GM18511 (cell line): Measurements from ENCODE around the gene PTP4A1.
"Not testable (repeated sequence)": the region's sequence is repeated elsewhere in the genome, so short reads cannot be mapped to it uniquely, and the experiment has no call there.

ENCODE experiments used
- ATAC-seq: cut with Tn5 transposase; IDR thresholded peaks from one replicate; pipeline ENCODE4 v1.9.1; 2021; ENCODE audit warnings: mild to moderate bottlenecking, moderate library complexity; ENCODE audit not compliant: unreplicated experiment

Gene PTP4A1

DNA sequence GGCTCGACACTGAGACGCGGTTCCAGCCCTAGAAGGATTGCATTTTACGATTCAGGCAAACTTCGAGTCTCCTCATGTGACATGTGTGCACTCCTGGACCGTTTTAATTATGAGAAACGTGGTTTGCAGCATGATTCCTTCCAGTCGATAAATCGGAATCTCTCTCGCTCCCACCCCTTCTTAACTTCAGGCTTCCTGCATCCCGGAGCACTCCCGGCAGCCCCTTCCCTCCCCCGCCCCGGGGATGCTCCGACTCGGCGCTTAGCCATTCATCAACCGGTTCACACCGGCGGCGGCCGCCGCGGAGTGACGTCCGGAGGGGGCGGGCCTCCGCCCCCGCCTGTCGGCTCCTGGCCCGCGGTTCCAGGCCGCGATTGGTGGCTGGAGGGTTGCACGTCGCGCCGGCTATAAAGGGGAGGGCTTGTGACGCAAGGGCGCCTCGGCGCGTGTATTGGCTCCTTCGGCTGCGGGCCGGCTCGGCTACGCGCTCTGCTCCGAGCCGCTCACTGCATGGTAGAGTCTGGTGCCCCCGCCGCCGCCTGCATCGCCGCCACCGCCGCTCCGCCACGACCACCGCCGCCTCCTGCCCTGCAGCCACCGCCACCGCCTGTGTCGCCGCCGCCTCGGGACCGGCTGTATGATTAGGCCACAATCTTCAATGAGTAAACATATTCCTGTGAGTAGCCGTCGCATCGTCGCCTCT is at the start of gene PTP4A1, which contains the start of gene LOC128125822:
Gene PTP4A1, plus strand, starts transcription at position 437 of the 703 bp plus-strand sequence. CDS start 4,401 bp downstream, outside the sequence.
Gene LOC128125822, plus strand, starts transcription at position 437 of the 703 bp plus-strand sequence.
- peak; percentile 86 for ATAC-seq

DNA sequence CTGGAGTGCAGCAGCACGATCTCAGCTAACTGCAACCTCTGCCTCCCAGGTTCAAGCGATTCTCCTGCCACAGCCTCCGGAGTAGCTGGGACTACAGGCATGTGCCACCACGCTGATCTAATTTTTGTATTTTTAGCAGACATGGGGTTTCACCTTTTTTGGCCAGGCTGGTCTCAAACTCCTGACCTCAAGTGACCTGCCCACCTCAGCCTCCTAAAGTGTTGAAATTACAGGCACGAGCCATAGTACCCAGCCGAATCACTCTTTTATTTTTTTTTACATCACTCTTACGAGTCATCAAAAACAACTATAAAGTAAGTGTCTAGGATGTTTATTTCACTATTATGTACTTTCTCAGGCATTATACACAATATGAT is 49.4 kb upstream of the PTP4A1 start:
- not testable (repeated sequence) for ATAC-seq

DNA sequence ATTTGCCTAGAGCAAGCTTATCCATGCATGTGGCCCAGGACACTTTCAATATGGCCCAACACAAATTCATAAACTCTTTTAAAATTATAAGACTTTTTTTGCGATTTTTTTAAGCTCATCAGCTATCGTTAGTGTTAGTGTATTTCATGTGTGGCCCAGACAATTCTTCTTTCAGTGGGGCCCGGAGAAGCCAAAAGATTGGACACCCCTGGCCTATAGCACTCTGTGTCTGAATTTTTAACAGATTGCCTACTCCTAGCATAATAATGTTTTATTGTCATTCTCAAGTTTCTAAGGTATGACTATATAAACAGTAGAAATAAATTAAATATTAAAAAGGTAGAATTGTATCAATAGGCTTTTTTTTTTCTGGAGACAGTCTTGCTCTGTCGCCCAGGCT is 48.6 kb upstream of the PTP4A1 start:
- no peak for ATAC-seq

DNA sequence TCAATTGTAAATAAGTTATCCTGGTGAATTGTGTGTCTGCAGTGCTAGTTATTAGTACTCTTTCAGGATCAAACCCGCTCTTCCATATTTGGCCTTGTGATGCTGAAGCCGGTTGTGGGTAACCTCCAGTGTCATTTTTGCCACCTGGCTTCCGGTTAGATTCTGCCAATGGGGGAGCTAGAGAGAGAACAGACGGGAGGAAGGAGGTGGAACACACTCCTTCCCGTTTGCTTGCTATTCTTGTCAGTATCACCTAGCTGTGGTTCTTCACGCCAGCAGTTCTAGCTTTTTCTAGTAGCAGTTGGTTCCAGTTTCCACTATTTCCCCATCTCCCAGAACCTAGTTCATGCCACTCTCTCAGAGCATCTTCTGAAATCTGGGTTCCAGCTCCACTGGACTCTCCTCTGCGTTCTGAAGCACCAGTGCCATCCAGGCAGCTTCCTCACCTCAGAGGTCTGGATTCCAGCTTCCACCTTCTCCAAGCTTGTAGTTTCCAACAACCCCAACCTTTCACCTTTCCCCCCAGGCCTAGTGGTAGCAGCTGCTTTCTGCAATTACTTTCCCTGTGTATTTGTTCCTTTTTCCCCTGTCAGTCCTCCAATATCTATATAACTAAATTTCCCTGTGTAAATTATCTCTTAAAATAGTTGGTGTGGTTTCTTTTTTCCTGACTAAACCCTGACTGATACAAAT is 46.9 kb upstream of the PTP4A1 start:
- peak; percentile 57 for ATAC-seq

DNA sequence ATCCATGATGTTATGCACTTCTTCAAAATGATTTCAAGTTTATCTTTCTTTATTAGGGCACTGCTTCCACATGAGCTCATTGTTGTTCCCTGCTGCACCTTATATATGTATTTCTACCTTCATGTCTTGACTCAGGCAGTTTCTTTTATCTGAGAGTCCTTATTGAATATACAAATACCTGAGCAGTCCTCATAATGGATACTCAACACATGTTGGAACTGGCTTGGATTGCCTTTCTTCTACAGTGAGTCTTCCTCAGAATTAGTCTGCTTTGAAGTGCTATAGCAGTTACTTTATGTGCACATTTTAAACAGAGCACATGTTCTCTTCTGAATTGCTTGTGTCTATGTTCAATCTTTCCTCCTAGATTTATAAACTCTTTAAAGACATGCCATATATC is 45.3 kb upstream of the PTP4A1 start:
- ATAC-seq, result no peak

DNA sequence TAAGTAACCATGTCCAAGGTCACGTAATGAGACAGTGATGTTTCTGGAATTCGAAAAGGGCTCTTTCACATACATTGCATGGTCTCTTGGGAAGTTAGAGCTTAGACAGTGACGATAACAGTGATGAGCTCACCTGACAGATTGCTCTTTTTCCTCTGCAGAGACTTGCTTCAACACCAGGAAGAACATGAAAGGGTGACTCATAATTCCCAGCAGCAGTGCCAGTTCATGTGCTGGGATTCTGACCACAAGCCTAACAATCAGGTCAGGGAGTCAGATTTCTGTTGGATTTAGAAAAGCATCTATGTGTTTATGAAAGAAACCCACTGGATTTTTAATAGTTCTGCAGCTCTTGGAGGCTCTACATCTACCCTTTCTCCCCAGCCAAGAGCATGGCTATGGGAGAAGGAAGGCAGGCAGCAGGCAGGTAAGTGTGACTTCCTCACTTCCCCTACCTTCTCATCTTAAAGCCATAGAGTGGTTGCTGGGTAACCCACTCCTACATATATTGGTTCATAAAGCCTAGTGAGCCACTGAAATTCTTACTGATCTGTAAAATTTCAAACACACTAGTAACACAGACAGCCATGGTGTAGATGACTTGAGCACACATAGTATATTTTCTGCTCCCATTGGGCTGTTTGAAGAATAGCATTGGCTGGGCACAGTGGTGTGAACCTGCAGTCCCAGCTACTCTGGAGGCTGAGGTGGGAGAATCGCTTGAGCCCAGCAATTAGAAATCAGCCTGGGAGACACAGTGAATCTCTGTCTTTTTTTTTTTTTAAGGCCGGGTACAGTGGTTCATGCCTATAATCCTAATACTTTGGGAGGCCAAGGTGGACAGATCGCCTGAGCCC is 44.4 kb upstream of the PTP4A1 start:
- ATAC-seq, result peak; percentile 58

DNA sequence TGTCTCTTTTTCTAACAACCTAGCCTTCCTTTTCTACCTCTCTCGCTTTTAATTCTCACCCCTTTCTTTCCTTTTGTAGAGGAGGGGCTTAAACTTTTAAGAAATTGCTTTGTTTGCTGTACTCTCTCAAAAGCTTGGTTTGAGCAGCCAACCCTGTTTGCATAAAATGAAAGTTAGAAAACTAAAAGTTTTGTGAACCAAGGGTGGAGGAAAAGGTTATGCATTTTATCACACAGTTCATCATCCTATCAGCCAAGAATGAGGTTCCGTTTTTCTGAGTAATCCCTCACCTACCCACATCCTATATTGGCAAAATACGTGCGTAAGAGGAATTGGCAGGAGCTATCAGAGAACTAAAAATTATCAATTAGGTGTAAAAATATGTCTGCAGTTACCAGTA is 42.8 kb upstream of the PTP4A1 start:
- ATAC-seq, result no peak

DNA sequence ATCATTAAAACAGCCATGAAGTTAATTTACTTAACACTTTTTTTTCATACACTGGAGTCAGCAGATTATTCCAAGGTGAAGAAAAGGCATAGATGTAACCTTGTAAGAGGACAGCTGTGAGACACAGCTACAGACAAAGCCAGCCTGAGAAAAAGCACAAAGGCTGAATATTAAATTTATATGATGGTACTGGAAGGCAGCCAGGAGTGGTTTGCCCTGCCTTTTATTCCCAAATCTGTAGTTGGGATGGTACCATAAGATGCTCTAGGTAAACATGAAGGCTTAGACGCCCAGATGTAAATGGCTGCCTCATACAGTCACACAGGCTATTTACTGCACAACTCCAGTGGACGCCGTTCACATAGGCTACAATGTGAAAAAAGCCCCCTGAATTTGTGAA is 42.1 kb upstream of the PTP4A1 start:
- ATAC-seq, result no peak

DNA sequence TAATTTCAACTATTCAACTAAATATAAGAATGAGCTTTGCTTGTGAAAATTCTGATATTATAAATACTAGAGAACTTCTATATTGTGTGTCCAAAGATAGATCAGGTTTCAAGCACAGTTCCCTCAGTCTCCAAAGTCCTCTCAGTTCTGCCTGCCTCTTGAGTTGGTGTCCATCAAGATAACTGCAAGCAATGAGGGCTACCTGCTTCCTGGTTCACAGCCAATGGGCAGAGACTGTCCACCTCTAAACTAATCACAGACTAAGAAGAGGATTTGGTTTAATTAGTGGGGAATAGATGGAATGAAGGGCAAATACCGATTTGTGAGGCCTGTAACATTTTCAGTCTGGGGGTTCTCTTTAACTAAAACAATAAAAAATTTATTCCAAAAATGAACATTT is 41.3 kb upstream of the PTP4A1 start:
- no peak for ATAC-seq

DNA sequence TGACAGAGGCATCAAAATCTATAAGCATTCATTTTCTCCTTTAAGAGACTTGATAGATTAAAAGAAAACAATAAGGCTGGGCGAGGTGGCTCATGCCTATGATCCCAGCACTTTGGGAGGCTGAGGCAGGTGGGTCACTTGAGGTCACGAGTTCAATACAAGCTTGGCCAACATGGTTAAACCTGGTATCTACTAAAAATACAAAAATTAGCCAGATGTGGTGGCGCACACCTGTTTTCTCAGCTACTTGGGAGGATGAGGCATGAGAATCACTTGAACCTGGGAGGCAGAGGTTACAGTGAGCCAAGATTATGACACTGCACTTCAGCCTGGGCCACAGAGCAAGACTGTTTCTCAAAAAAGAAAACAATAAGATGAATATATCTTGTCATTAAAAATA is 39.3 kb upstream of the PTP4A1 start:
- ATAC-seq, result no peak

DNA sequence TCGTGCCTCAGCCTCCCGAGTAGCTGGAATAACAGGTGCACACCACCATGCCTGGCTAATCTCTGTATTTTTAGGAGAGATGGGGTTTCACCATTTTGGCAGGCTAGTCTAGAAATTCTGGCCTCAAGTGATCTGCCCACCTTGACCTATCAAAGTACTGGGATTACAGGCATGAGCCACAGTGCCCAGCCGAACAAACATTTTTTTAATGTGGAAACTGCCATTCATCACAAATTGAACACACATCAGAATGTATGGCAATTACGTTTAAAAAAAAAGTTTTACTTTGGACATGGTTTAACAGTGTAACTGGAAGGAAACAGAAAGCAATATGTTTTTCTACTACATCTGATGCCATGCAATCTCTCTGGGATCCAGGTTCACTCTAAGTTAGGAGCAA is 38.3 kb upstream of the PTP4A1 start:
- ATAC-seq, result no peak

DNA sequence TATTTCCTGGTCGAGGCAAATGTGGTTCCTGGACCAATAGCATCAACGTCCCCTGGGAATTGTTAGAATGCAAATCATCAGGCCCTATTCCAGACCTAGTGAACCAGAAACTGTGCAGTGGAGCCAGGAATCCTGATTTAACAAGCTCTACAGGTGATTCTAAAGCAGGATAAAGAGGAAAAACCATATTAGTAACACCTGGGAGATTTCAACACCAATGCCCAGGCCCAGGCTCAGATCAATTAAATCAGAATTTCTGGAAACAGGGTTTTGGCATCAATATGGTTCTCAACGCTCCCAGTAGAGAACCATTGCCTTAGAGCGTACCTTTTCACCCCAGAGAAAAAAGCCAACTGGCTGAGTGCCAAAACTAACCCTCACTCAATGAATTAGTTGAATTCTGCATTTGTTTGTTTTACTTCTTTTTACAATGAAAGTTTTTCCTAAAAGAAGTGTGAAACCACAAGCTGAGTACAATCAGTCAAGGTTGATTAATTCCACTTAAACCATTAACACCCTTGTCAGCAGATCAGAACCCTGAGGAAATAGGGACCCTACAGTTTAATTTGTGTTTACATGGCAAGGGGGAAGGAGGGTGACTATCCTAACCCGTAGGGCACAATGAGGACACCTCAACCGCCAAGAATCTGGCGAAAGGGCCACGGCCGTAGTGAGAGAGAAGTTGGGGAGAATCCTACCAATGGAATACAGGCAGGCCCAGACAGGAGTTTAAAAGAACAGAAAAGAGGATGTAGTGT is 34.9 kb upstream of the PTP4A1 start:
- ATAC-seq, result peak; percentile 85

DNA sequence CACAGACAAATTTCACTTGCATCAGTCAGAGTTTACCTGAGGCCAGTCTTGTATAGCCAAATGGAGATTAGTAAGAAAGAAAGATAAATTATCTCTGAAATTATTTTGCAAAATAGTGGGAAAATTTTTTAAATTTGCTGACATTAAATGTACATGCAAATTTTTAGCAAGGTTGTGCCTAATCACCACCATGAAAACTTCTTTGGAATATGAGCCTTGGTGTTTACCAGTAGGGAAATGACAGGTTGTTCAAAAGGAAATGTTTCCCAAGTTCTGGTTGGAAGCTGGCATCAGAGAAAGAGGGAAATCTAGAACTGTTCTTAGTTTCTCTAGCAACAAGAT is 34.4 kb upstream of the PTP4A1 start:
- ATAC-seq, result no peak

DNA sequence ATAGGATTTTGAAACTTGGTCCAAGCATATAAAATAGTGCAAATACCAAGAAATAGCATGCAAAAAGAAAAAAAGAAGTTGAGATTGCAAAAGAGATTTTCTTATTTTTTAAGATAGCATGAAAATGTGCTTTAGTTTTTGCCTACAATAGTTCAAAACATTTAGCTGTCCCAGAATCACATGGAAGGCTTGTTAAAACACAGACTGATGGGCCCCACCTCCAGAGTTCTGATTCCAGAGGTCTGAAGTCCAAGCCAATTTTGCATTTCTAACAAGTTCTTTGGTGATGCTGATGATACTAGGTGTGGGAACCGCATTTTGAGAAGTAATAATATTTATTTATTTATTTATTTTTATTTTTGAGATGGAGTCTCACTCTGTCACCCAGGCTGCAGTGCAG is 33.7 kb upstream of the PTP4A1 start:
- ATAC-seq, result no peak

DNA sequence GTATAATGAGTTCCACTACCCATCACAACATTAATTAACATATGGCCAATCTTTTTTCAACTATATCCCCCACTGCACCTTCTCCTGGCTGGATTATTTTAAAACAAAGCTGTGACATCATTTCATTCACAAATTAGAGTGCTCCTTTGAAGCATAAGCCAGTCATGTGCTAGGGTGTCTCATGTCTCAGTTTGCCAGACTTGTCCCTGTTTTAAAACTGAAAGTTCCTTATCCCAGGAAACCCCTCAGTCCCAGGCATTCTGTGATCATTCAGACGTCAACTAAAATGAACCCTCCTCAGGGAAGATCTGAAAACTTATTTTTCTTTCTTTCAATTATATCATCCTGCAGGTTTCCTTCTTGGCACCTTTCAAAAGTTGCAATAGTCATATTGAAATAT is 29.3 kb upstream of the PTP4A1 start:
- no peak for ATAC-seq

DNA sequence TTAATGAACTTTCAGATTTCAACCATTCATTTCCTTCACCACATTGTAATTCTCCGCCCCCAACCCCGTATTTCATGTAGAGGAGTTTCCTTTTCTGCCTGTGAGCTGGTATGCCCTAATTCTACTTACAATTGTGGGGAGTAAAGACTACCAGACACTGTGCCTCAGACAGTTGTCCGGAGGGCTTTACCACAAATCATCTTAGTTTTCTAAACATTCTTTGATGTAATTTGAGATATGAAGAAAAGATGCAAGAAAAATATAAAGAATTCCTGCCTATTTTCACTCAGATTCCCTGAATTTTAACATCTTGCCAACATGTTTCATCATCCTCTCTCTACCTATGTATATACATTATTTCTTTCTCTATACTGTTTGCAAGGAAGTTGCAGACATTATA is 28.3 kb upstream of the PTP4A1 start:
- ATAC-seq, result no peak

DNA sequence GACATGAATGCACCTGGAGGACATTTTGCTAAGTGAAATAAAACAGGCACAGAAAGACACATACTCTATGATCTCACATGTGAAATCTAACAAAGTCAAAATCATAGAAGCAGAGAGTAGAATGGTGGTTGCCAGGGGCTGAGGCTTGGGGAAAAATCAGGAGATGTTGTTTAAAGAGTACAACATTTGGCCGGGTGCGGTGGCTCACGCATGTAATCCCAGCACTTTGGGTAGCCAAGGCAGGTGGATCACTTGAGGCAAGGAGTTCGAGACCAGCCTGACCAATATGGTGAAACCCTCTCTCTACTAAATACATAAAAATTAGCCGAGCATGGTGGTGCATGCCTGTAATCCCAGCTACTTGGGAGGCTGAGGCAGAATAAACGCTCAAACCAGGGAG is 26.0 kb upstream of the PTP4A1 start:
- ATAC-seq, result no peak

DNA sequence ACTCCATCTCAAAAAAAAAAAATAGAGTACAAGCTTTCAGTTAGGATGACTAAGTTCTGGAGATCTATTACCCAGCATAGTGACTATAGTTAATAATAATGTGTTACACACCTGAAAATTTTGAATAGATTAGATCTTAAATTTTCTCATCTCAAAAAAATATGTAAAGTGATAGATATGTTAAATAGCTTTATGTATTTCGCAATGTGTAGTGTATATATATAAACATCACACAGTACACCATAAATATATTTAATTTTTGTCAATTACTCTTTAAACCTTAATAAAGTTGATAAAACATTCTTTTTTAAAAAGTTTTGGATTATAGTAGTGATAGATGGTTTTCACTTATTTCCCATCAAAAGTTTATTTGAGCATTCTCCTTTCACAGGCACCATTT is 25.6 kb upstream of the PTP4A1 start:
- no peak for ATAC-seq

DNA sequence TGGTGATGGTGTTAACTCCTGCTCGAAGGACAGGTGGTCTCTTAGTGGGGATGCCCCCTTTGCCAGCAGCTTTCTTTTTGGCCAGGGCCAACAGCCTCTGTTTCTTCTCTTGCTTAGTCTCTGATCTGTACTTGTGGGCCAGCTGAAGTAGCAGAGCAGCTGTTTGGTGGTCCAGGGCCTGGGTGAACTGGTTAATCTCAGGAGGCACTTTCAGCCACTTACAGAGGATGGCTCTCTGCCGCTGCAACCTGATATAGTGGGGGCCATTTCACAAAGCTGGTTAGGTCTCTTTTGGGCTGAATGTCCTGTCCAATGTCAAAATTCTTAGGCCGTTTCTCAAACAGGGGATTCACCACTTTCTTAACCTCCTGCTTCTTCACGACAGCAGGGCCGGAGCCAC is 23.2 kb upstream of the PTP4A1 start:
- no peak for ATAC-seq

DNA sequence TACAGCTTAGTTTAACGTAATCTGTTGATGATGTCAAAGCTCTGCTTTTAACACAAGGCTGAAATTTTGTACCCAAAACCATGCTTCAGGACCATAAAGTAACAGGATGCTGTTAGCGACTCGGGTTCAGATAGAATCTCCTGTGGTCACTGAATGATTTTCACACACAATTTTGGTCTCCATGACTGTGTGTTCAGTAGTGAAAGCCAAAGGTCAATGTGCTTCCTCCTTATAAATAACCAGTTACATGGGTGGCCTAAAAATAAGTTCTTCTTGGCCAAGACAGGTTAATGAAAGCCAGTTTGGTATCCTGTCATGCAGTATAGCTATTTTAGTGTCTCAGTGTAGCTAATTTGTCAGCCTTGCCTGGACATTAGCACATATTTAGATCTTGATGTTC is 19.1 kb upstream of the PTP4A1 start:
- ATAC-seq, result peak; percentile 99

DNA sequence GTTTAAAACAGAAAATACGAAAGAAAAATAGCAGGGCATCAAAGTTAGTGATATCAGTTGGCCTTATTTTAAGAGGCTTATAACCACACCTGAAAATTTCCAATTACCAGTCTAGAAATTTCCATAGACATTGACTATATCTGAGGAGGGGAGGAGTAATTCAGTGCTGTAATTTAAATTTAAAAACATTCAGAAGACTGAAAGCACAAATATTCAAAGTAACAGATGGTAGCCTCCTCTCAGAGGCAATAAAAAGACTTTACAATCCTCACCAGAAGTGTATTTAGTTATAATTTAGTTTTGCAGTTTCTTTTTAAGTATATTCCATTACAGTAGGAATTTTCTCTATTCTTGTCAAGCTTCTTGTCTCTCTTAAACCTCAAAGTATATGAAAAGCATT is 18.4 kb upstream of the PTP4A1 start:
- no peak for ATAC-seq
